Measurements from ENCODE around the gene CLEC9A.
"Not testable (repeated sequence)": the region's sequence is repeated elsewhere in the genome, so short reads cannot be mapped to it uniquely, and the experiment has no call there.

GRCh38 chr12:10026666-10027065 is 3.8 kb upstream of the CLEC9A start:
- TF ChIP-seq CTCF (conservative IDR thresholded peaks at IDR 0.05; ENCODE audit: low read depth, low read length); EZH2phosphoT487 (IDR thresholded peaks at IDR 0.05; ENCODE audit: borderline replicate concordance, low read length): not testable (repeated sequence)
